ENCODE data around the gene C8B.

Gene C8B

DNA sequence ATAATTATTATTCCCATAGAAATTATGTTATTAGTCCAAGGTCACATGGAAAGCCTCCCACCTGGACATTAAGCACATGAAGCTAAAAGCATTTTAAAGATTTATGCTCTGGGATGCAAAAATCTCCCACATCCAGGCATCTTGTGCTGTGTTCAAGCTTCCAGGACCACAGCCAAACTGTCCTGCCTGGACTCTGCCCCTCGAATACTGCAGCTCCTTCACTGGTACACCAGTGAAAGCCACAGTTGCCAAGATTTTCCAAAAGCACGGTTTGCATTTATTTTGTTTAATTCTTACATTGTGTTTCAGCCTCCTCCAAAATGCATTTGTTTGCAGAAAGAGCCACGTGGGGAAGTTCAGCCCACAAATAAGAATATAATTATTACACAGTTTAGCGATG is 38.6 kb downstream of the C8B start:
- no peak for DNase-seq (ENCODE audit: low read depth)
- no peak overlapping the region for H3K4me3 ChIP-seq (ENCODE audit: low read length)
- TF ChIP-seq, protein P1, sequence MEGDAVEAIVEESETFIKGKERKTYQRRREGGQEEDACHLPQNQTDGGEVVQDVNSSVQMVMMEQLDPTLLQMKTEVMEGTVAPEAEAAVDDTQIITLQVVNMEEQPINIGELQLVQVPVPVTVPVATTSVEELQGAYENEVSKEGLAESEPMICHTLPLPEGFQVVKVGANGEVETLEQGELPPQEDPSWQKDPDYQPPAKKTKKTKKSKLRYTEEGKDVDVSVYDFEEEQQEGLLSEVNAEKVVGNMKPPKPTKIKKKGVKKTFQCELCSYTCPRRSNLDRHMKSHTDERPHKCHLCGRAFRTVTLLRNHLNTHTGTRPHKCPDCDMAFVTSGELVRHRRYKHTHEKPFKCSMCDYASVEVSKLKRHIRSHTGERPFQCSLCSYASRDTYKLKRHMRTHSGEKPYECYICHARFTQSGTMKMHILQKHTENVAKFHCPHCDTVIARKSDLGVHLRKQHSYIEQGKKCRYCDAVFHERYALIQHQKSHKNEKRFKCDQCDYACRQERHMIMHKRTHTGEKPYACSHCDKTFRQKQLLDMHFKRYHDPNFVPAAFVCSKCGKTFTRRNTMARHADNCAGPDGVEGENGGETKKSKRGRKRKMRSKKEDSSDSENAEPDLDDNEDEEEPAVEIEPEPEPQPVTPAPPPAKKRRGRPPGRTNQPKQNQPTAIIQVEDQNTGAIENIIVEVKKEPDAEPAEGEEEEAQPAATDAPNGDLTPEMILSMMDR (conservative IDR thresholded peaks at IDR 0.05; ENCODE audit: low read length), result no peak

DNA sequence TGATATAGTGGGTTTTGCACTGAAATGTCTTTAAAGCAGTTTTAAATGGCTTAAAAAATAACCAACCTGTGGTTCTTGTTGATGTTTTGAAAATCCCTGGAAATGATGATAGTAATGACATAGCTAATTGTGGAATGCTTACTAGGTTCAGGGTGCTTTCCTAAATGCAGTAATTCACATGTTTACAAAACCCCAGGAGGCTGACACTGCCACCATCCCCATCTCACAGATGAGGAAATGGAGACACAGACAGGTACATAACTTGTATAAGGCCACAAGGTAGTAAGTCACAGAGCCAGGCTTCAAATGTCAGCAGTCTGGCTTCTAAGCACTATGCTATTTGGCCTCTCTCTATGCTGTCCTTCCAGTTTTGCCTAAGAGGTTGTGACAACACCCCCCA is 40.6 kb downstream of the C8B start:
- H3K4me3 ChIP-seq (ENCODE audit: low read length), result no peak overlapping the region
- TF ChIP-seq, protein P1 (conservative IDR thresholded peaks at IDR 0.05; ENCODE audit: low read length), result no peak
- no peak for DNase-seq (ENCODE audit: low read depth)

DNA sequence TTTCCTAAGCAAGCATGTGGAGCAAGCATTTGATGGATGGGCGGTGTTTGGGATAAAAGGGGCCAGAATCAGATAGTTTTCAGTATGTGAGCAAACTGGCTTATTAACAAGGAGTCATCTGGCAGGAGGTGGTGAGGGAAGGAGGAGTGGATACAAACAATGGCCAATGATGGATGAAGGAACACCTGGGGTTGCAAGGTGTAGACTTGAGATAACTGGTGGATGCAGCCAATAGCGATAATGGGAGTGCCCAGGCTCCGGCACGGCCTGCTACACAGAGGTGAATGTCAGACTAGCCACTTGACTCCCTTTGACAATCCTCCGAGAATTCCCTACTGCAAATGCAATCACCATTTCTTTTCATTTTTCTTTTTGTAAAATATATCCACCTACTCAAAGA is 41.7 kb downstream of the C8B start:
- no peak overlapping the region for H3K4me3 ChIP-seq (ENCODE audit: low read length)
- DNase-seq (ENCODE audit: low read depth), result no peak
- TF ChIP-seq, protein P1 (conservative IDR thresholded peaks at IDR 0.05; ENCODE audit: low read length), result no peak

DNA sequence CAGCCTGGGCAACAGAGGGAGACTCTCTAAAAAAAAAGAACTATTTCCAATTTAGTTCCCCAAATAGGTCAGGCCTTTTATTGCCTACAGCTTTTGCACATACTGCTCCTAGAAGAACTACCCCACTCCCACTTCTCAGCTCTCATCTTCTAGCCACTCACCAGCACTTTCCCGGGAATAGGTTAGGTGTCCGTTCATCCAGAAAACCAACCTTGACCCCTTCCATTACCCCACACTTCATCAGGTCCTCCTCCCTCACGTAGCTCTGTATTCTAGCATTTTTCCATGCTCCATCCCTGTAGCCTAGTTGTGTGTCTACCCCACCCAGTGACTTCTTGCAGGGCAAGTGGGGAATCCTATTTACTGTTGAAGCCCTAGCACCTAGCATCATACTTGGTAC is 42.6 kb downstream of the C8B start:
- TF ChIP-seq, protein P1 (conservative IDR thresholded peaks at IDR 0.05; ENCODE audit: low read length), result no peak
- no peak for DNase-seq (ENCODE audit: low read depth)
- H3K4me3 ChIP-seq (ENCODE audit: low read length), result no peak overlapping the region

DNA sequence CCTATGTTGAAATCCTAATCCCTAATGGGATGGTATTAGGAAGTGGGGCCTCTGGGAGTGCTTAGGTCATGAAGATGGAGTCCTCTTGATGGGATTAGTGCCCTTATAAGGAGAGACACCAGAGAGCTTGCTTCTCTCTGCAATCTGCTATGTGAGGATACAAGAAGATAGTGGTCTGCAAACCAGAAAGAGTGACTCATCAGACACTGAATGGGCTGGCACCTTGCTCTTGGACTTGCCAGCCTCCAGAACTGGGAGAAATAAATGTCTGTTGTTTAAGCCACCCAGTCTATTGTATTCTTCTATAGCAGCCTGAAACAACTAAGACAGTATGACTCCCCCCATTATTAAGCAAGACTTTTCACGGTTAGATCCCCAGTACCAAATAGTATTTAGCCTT is 43.3 kb downstream of the C8B start:
- no peak for DNase-seq (ENCODE audit: low read depth)
- H3K4me3 ChIP-seq (ENCODE audit: low read length), result no peak overlapping the region
- TF ChIP-seq, protein P1 (conservative IDR thresholded peaks at IDR 0.05; ENCODE audit: low read length), result no peak

DNA sequence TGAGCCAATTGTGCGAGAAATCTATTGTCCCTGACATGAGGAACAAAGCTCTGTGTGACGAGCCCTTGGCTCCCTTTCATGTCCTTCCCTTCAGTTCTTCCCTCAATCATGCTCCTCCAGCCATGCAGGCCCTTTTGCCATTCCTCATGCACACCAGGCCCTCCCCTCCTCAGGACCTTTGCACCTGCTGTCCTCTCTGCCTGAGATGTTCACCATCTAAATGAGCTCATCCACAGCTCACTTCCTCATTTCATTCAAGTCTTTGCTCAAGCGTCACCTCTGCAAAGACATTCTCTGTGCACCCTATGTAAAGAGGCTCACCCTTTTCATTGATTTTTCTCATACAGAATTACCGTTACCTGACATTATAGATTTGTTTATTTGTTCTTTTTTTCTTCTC is 43.7 kb downstream of the C8B start:
- H3K4me3 ChIP-seq (ENCODE audit: low read length), result no peak overlapping the region
- TF ChIP-seq, protein P1 (conservative IDR thresholded peaks at IDR 0.05; ENCODE audit: low read length), result no peak

DNA sequence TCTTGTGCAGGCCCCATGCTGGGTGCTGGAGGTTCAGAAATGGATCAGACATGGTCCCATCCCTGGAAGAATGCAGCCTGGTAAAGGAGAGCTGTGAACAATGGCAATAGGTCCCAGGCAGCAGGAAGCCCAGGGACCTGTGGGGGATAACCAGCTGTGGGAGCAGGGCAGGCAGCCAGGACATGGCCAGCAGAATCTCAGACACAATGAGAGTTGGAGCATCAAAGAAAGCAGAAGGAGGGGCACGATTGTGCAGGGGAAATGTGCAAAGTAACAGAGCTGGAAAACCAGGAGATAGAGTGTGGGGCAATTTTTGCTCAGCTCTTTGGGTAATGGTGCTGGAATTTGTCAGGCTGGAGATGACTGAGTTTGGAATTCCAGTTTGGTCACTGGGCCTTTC is 44.3 kb downstream of the C8B start:
- peak; percentile 40 for DNase-seq (ENCODE audit: low read depth)
- no peak overlapping the region for H3K4me3 ChIP-seq (ENCODE audit: low read length)
- TF ChIP-seq, protein P1 (conservative IDR thresholded peaks at IDR 0.05; ENCODE audit: low read length), result no peak

More for the DNA sequence above, 43.7 kb downstream of the C8B start:
- no peak for DNase-seq (ENCODE audit: low read depth)
